Measurements from ENCODE around the gene XPR1. TPM values are rescaled to one million over a fixed set of nuclear protein-coding genes. Genes with fewer than 3 reads are reported as not detected.

Gene XPR1
- total and polyA plus RNA-seq, 2 donors (not counting 1 experiment from before 2014, with no cell fraction given), result 2.8 to 22.3 TPM

DNA sequence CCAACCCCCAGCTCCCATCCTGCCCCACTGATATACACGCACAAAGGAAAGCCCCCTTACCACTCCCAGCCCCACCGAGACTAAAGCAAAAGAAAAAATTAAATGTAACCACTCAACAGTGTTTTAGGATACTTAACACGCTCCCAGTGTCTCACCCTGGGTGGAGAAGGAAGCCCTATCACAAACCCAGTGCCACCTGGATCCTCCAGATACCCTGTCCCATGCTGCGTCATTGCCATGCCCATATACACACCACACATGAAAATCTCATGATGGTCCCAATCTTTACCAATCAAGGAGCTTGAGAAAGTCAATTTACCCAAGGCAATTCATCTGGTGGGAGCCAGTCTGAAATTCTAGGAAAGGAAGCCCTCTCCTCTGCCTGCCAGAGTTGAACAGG is 292.1 kb downstream of the XPR1 start:
- H3K4me1 ChIP-seq (ENCODE audit: control insufficient read depth in 2 of 2, insufficient read depth in 2 of 2, low read length in 2 of 2), result peaks cover 0 to 9% of the 10 kb centered on the region in 2 donors
- H3K9ac ChIP-seq (ENCODE audit: low read length), result no peak overlapping the region
- H3K27me3 ChIP-seq (replicated peaks in 1 of 4; ENCODE audit: control extremely low read depth in 1 of 4, control insufficient read depth in 3 of 4, insufficient read depth in 4 of 4, low read length in 3 of 4), result peaks cover 0 to 15% (median 0%) of the 10 kb centered on the region in 4 experiments
- WGBS (ENCODE audit: insufficient coverage), result 63% methylated on average over 3 of the region's 4 CpGs
- H3K79me2 ChIP-seq (ENCODE audit: control insufficient read depth, insufficient read depth, low read length), result no peaks in the 10 kb centered on the region
- CTCF ChIA-PET, result no interaction called here
- H3K4me3 Mint-ChIP-seq, result no peak overlapping the region
- no peaks in the 10 kb centered on the region for H4K20me1 ChIP-seq (ENCODE audit: control insufficient read depth, insufficient read depth, low read length, poor library complexity, severe bottlenecking)
- no peak overlapping the region for H3K27ac Mint-ChIP-seq
- H3K4me1 Mint-ChIP-seq, result peaks cover 4% of the 10 kb centered on the region
- H3K9me3 Mint-ChIP-seq (ENCODE audit: insufficient read depth), result no peaks in the 10 kb centered on the region
- peaks cover 22% of the 10 kb centered on the region for H3K27me3 Mint-ChIP-seq
- ATAC-seq (ENCODE audit: low read depth), result no peak
- intact Hi-C loops (cut with micrococcal nuclease), result no loop called here
- no peaks in the 10 kb centered on the region for H3K36me3 ChIP-seq (replicated peaks in 1 of 2; ENCODE audit: control extremely low read depth in 1 of 2, control insufficient read depth in 1 of 2, extremely low read depth in 1 of 2, insufficient read depth in 2 of 2, low read length in 1 of 2)
- no peak overlapping the region for H3K4me2 ChIP-seq (replicated peaks; ENCODE audit: low read depth, low read length, poor library complexity, severe bottlenecking)
- peaks cover 0 to 6% (median 0%) of the 10 kb centered on the region in 3 donors for H3K9me3 ChIP-seq (ENCODE audit: control extremely low read depth in 1 of 3, control insufficient read depth in 2 of 3, insufficient read depth in 1 of 3, low read length in 2 of 3)
- no peak for TF ChIP-seq EZH2 (IDR thresholded peaks at IDR 0.05; ENCODE audit: borderline replicate concordance, insufficient read depth, low read depth, low read length, poor library complexity, severe bottlenecking)
- TF ChIP-seq, protein P1, sequence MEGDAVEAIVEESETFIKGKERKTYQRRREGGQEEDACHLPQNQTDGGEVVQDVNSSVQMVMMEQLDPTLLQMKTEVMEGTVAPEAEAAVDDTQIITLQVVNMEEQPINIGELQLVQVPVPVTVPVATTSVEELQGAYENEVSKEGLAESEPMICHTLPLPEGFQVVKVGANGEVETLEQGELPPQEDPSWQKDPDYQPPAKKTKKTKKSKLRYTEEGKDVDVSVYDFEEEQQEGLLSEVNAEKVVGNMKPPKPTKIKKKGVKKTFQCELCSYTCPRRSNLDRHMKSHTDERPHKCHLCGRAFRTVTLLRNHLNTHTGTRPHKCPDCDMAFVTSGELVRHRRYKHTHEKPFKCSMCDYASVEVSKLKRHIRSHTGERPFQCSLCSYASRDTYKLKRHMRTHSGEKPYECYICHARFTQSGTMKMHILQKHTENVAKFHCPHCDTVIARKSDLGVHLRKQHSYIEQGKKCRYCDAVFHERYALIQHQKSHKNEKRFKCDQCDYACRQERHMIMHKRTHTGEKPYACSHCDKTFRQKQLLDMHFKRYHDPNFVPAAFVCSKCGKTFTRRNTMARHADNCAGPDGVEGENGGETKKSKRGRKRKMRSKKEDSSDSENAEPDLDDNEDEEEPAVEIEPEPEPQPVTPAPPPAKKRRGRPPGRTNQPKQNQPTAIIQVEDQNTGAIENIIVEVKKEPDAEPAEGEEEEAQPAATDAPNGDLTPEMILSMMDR (IDR thresholded peaks at IDR 0.05), result no peak
- no peak overlapping the region for H3K27ac ChIP-seq (ENCODE audit: low read length in 2 of 2)
- POLR2A ChIA-PET, result no interaction called here
- no peak overlapping the region for H3K4me3 ChIP-seq (ENCODE audit: control extremely low read depth in 1 of 5, extremely low read depth in 1 of 5, insufficient read depth in 1 of 5, low read depth in 2 of 5, low read length in 4 of 5)
- no peak overlapping the region for H2AFZ ChIP-seq (ENCODE audit: insufficient read depth, low read depth, low read length, poor library complexity, severe bottlenecking)
- no peak for DNase-seq

DNA sequence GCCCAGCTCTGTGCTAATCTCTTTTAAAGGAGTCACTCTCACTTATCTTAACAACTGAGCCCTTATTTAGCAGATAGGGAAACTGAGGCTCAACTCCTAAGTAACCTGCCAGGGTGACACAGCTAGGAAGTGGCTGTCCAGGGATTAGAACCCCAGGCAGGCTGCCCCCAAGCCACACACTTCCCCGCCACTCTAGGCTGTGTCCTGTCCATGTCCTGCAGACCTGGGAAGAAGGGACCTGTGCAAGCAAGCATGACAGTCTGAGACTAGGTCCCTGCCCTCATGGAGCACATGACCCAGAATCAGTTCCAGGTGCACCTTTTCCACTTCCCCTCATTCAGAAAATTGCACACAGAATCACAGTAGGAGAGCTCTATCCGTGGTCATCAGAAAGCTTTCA is 293.1 kb downstream of the XPR1 start:
- H4K20me1 ChIP-seq (ENCODE audit: control insufficient read depth, insufficient read depth, low read length, poor library complexity, severe bottlenecking), result no peaks in the 10 kb centered on the region
- CTCF ChIA-PET, result no interaction called here
- Mint-ChIP-seq H3K4me1 (peaks cover 4% of the 10 kb centered on the region), H3K27ac (no peak overlapping the region), H3K4me3 (no peak overlapping the region), H3K27me3 (peaks cover 22% of the 10 kb centered on the region), H3K9me3 (ENCODE audit: insufficient read depth) (no peaks in the 10 kb centered on the region)
- intact Hi-C loops (cut with micrococcal nuclease), result no loop called here
- no peaks in the 10 kb centered on the region for H3K79me2 ChIP-seq (ENCODE audit: control insufficient read depth, insufficient read depth, low read length)
- no peak overlapping the region for H3K27ac ChIP-seq (ENCODE audit: low read length in 2 of 2)
- no peak for ATAC-seq (ENCODE audit: low read depth)
- TF ChIP-seq, protein P1 (IDR thresholded peaks at IDR 0.05), result no peak
- TF ChIP-seq EZH2 (IDR thresholded peaks at IDR 0.05; ENCODE audit: borderline replicate concordance, insufficient read depth, low read depth, low read length, poor library complexity, severe bottlenecking), result no peak
- H2AFZ ChIP-seq (ENCODE audit: insufficient read depth, low read depth, low read length, poor library complexity, severe bottlenecking), result no peak overlapping the region
- H3K4me1 ChIP-seq (ENCODE audit: control insufficient read depth in 2 of 2, insufficient read depth in 2 of 2, low read length in 2 of 2), result peaks cover 0 to 9% of the 10 kb centered on the region in 2 donors
- H3K27me3 ChIP-seq (replicated peaks in 1 of 4; ENCODE audit: control extremely low read depth in 1 of 4, control insufficient read depth in 3 of 4, insufficient read depth in 4 of 4, low read length in 3 of 4), result peaks cover 0 to 15% (median 0%) of the 10 kb centered on the region in 4 experiments
- no peak overlapping the region for H3K4me2 ChIP-seq (replicated peaks; ENCODE audit: low read depth, low read length, poor library complexity, severe bottlenecking)
- POLR2A ChIA-PET, result no interaction called here
- no peaks in the 10 kb centered on the region for H3K9me3 ChIP-seq (ENCODE audit: control extremely low read depth in 1 of 3, control insufficient read depth in 2 of 3, insufficient read depth in 1 of 3, low read length in 2 of 3)
- H3K36me3 ChIP-seq (replicated peaks in 1 of 2; ENCODE audit: control extremely low read depth in 1 of 2, control insufficient read depth in 1 of 2, extremely low read depth in 1 of 2, insufficient read depth in 2 of 2, low read length in 1 of 2), result no peaks in the 10 kb centered on the region
- no peak for DNase-seq
- H3K9ac ChIP-seq (ENCODE audit: low read length), result no peak overlapping the region
- 73% methylated on average over 2 of the region's 2 CpGs for WGBS (ENCODE audit: insufficient coverage)
- H3K4me3 ChIP-seq (ENCODE audit: control extremely low read depth in 1 of 5, extremely low read depth in 1 of 5, insufficient read depth in 1 of 5, low read depth in 2 of 5, low read length in 4 of 5), result no peak overlapping the region

Data from B cell (primary cell).